ENCODE measurements around the gene PPP3R1. TPM values are rescaled to one million over a fixed set of nuclear protein-coding genes. Genes with fewer than 3 reads are reported as not detected.

PPP3R1 gene
- polyA plus RNA-seq, 2 of the 4 experiments (the other 2 are of a cell fraction): 27.3 to 55.1 TPM

- Histone ChIP-seq H3K9me3 (no peaks in the 10 kb centered on the region), H3K27ac (no peak overlapping the region), H3K4me1 (no peaks in the 10 kb centered on the region), H3K4me3 (no peak overlapping the region), H3K4me2 (no peak overlapping the region)
- 48% methylated on average over 5 of the region's 5 CpGs for WGBS (ENCODE audit: missing lambda C conversion rate)
- DNase-seq (ENCODE audit: low read depth in 1 of 2, low spot score in 1 of 2) (no peak), FAIRE-seq (no peak), ATAC-seq (no peak)
- POLR2A ChIA-PET: no interaction called here
- CTCF ChIA-PET: interaction anchor here (0.6 to 9.3 kb wide), 5 partner anchors 8 to 1714 kb away, joined by 3 to 82 read pairs (median 15); no protein-coding TSS in a partner anchor
- TF ChIP-seq CTCF (IDR thresholded peaks at IDR 0.05): no peak
- TF ChIP-seq CHD4 (IDR thresholded peaks at IDR 0.05; ENCODE audit: borderline replicate concordance): no peak
- TF ChIP-seq RFX5 (IDR thresholded peaks at IDR 0.05): no peak
- no peak for TF ChIP-seq JUN (IDR thresholded peaks at IDR 0.05)
- TF ChIP-seq E2F6 (IDR thresholded peaks at IDR 0.05; ENCODE audit: borderline replicate concordance, low read depth): no peak
- TF ChIP-seq ZSCAN20 (CRISPR knock-in tag; IDR thresholded peaks at IDR 0.05): no peak
These were observed 38.6 kb upstream of the PPP3R1 start for GRCh38 chr2:68290901-68291300.

DNA sequence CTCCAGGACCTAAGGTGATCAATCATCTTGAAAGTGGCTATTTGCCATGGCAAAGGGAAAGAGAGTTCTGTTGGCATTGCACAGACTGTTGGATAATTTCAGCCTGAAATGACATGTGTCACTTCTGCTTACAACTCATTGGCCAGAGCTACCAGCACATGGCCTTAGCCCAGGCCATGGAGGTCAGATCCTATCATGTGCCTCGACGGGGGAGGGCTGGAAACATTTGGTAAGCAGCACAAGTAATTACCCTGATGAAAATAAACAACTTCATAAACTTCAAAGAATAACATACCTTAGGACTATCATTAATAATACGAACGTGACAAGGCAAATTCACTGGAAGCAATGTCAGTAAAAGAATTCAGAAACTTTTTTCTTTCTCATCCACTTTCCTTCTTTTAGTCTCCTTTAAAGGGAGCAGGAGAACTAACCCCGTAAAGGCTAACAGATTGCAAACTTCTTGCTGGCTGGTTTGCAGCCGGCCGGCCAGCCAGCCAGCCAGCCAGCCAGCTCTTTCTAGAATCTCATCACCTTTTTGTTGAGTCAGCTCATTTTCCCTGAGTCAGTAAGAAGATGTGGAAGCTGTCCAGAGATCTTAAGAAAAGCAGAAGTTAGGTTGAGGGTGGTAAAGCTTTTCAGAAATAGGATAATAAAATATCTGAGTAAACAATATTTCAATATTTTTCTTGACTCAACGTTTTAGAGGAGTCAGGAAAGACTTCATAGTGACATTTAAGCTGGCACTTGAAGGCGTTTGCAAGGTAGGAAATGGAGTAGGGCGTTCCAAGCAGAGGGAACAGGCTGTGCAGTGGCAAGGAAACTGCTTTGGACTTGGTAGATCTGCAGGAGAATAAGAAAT is 35.5 kb upstream of the PPP3R1 start:
- H3K4me2 ChIP-seq: no peak overlapping the region
- ATAC-seq (no peak), DNase-seq (ENCODE audit: low read depth in 1 of 2, low spot score in 1 of 2) (no peak), FAIRE-seq (no peak)
- H3K4me3 ChIP-seq: no peak overlapping the region
- no peaks in the 10 kb centered on the region for H3K4me1 ChIP-seq
- POLR2A ChIA-PET: no interaction called here
- no peak overlapping the region for H3K27ac ChIP-seq
- CTCF ChIA-PET: interaction anchor here (1.1 to 9.3 kb wide), 4 partner anchors 154 to 638 kb away, joined by 3 to 82 read pairs (median 4); no protein-coding TSS in a partner anchor
- WGBS (ENCODE audit: missing lambda C conversion rate): 51% methylated on average over 10 of the region's 10 CpGs
- H3K9me3 ChIP-seq: no peaks in the 10 kb centered on the region
- TF ChIP-seq SMC3 (IDR thresholded peaks at IDR 0.05) (no peak), MAFK (IDR thresholded peaks at IDR 0.05; ENCODE audit: partially characterized antibody) (peak; percentile 97)

- ChIA-PET POLR2A (interaction anchor here (0.6 kb wide), 1 partner anchor 17 kb away, joined by 3 read pairs; no protein-coding TSS in a partner anchor), CTCF (interaction anchor here (0.6 to 6.0 kb wide), 5 partner anchors 8 to 1219 kb away, joined by 3 to 108 read pairs (median 10); no protein-coding TSS in a partner anchor)
- FAIRE-seq: no peak
- Histone ChIP-seq H3K4me1 (0 out of 3 replicates have a peak, but pooled peaks cover 3% of the 10 kb centered on the region), H3K9me3 (no peaks in the 10 kb centered on the region), H3K4me3 (no peak overlapping the region), H3K27ac (no peak overlapping the region), H3K4me2 (no peak overlapping the region)
- no peak for ATAC-seq
- TF ChIP-seq CHD4 (IDR thresholded peaks at IDR 0.05; ENCODE audit: borderline replicate concordance): no peak
- no peak for TF ChIP-seq RCOR1 (IDR thresholded peaks at IDR 0.05; ENCODE audit: low read depth, low read length)
- no peak for TF ChIP-seq HOXB5 (CRISPR knock-in tag; IDR thresholded peaks at IDR 0.05)
- no peak for TF ChIP-seq FOSB (CRISPR knock-in tag; IDR thresholded peaks at IDR 0.05)
- no peak for DNase-seq (ENCODE audit: low read depth in 1 of 2, low spot score in 1 of 2)
- WGBS (ENCODE audit: missing lambda C conversion rate): 46% methylated on average over 3 of the region's 3 CpGs
These were observed 32.6 kb upstream of the PPP3R1 start for GRCh38 chr2:68284896-68285295.

DNA sequence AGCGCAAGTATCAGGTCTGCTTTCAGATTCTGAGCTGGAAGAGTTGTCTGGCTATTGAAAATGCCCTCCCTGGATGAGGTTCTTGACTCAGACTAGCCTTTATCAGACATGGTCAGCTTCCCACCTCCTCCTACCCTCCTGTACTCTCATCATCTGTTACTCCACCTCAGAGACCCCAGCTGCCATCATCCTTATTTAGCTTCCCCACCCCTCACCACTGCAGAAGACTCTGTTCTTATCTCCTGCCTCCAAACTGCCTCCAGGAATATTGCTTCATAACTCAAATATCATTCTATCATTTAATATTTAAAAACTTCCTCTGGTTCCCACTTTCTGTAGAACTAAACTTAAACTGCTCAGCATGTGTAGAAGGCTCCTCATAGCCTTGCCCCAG is 31.1 kb upstream of the PPP3R1 start:
- Histone ChIP-seq H3K4me1 (0 out of 3 replicates have a peak, but pooled peaks cover 3% of the 10 kb centered on the region), H3K4me3 (no peak overlapping the region), H3K27ac (no peak overlapping the region), H3K4me2 (no peak overlapping the region), H3K9me3 (no peaks in the 10 kb centered on the region)
- ATAC-seq (peak in 1 of 2 experiments; percentile 20; a peak in 1 of 6 replicates), DNase-seq (ENCODE audit: low read depth in 1 of 2, low spot score in 1 of 2) (no peak), FAIRE-seq (no peak)
- 84% methylated on average over 1 of the region's 1 CpG for WGBS (ENCODE audit: missing lambda C conversion rate)
- CTCF ChIA-PET: interaction anchor here (0.9 to 6.0 kb wide), 25 partner anchors 9 to 170 kb away, joined by 3 to 108 read pairs (median 6); partner anchors contain the start of gene PPP3R1
- POLR2A ChIA-PET: interaction anchor here (1.6 kb wide), 1 partner anchor 31 kb away, joined by 8 read pairs; the partner anchor contains the start of gene PPP3R1
- TF ChIP-seq RNF2 (IDR thresholded peaks at IDR 0.05; ENCODE audit: borderline replicate concordance, low read depth): no peak
- TF ChIP-seq HDAC2 (IDR thresholded peaks at IDR 0.05): no peak
- no peak for TF ChIP-seq JUN (IDR thresholded peaks at IDR 0.05)
- no peak for TF ChIP-seq EP300 (IDR thresholded peaks at IDR 0.05)
- TF ChIP-seq, protein P1, sequence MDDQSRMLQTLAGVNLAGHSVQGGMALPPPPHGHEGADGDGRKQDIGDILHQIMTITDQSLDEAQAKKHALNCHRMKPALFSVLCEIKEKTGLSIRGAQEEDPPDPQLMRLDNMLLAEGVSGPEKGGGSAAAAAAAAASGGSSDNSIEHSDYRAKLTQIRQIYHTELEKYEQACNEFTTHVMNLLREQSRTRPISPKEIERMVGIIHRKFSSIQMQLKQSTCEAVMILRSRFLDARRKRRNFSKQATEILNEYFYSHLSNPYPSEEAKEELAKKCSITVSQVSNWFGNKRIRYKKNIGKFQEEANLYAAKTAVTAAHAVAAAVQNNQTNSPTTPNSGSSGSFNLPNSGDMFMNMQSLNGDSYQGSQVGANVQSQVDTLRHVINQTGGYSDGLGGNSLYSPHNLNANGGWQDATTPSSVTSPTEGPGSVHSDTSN (IDR thresholded peaks at IDR 0.05): no peak
- TF ChIP-seq E2F6 (IDR thresholded peaks at IDR 0.05; ENCODE audit: borderline replicate concordance, low read depth): no peak
- no peak for TF ChIP-seq HEYL (CRISPR knock-in tag; IDR thresholded peaks at IDR 0.05)
- TF ChIP-seq SMC3 (IDR thresholded peaks at IDR 0.05): no peak
- TF ChIP-seq RCOR1 (IDR thresholded peaks at IDR 0.05; ENCODE audit: low read depth, low read length): no peak
- no peak for TF ChIP-seq ZFP36 (IDR thresholded peaks at IDR 0.05; ENCODE audit: borderline replicate concordance, partially characterized antibody)
- TF ChIP-seq HOXB5 (CRISPR knock-in tag; IDR thresholded peaks at IDR 0.05): no peak
- no peak for TF ChIP-seq ESRRA (IDR thresholded peaks at IDR 0.05; ENCODE audit: borderline replicate concordance, low read length)
- TF ChIP-seq EHMT2 (IDR thresholded peaks at IDR 0.05; ENCODE audit: low read depth): no peak
